ENCODE results near the gene TC2N. TPM values are rescaled to one million over a fixed set of nuclear protein-coding genes. Genes with fewer than 3 reads are reported as not detected.
A peak's percentile ranks its signal among the peaks of the same experiment; 100 is the strongest.

The TC2N gene
- total RNA-seq, 1 donor from 2014 or later, result 46.1 TPM

GRCh38 chr14:91893669-91894068, 26.3 kb upstream of the TC2N start:
- FAIRE-seq, result no peak

GRCh38 chr14:91893007-91893406, 25.7 kb upstream of the TC2N start:
- Histone ChIP-seq H3K4me3 (ENCODE audit: low read depth, low read length) (no peak overlapping the region), H3K27me3 (ENCODE audit: control insufficient read depth, insufficient read depth, low read length) (peaks cover 2% of the 10 kb centered on the region), H3K36me3 (ENCODE audit: control insufficient read depth, insufficient read depth, low read length) (no peaks in the 10 kb centered on the region)
- peak; percentile 45 for TF ChIP-seq CTCF (IDR thresholded peaks at IDR 0.05; ENCODE audit: insufficient read depth, low read length, severe bottlenecking)
- no peak for FAIRE-seq
- no peak for DNase-seq (ENCODE audit: low read depth)

More at GRCh38 chr14:91893669-91894068, 26.3 kb upstream of the TC2N start:
- TF ChIP-seq CTCF (IDR thresholded peaks at IDR 0.05; ENCODE audit: insufficient read depth, low read length, severe bottlenecking), result no peak
- peaks cover 2% of the 10 kb centered on the region for H3K27me3 ChIP-seq (ENCODE audit: control insufficient read depth, insufficient read depth, low read length)
- no peak overlapping the region for H3K4me3 ChIP-seq (ENCODE audit: low read depth, low read length)
- no peaks in the 10 kb centered on the region for H3K36me3 ChIP-seq (ENCODE audit: control insufficient read depth, insufficient read depth, low read length)
- DNase-seq (ENCODE audit: low read depth), result peak; percentile 30

GRCh38 chr14:91891721-91892220, 24.4 kb upstream of the TC2N start:
- H3K27me3 ChIP-seq (ENCODE audit: control insufficient read depth, insufficient read depth, low read length), result no peaks in the 10 kb centered on the region
- no peak for FAIRE-seq
- no peak for TF ChIP-seq CTCF (IDR thresholded peaks at IDR 0.05; ENCODE audit: insufficient read depth, low read length, severe bottlenecking)
- no peaks in the 10 kb centered on the region for H3K36me3 ChIP-seq (ENCODE audit: control insufficient read depth, insufficient read depth, low read length)
- DNase-seq (ENCODE audit: low read depth), result no peak
- no peak overlapping the region for H3K4me3 ChIP-seq (ENCODE audit: low read depth, low read length)

GRCh38 chr14:91891101-91891500, 23.8 kb upstream of the TC2N start:
- FAIRE-seq (no peak), DNase-seq (ENCODE audit: low read depth) (no peak)

GRCh38 chr14:91890291-91890749, 23.0 kb upstream of the TC2N start:
- DNase-seq (ENCODE audit: low read depth), result no peak
- no peak for FAIRE-seq
- TF ChIP-seq CTCF (IDR thresholded peaks at IDR 0.05; ENCODE audit: insufficient read depth, low read length, severe bottlenecking), result no peak
- no peaks in the 10 kb centered on the region for H3K27me3 ChIP-seq (ENCODE audit: control insufficient read depth, insufficient read depth, low read length)
- no peaks in the 10 kb centered on the region for H3K36me3 ChIP-seq (ENCODE audit: control insufficient read depth, insufficient read depth, low read length)
- H3K4me3 ChIP-seq (ENCODE audit: low read depth, low read length), result no peak overlapping the region

More at GRCh38 chr14:91891101-91891500, 23.8 kb upstream of the TC2N start:
- no peak overlapping the region for H3K4me3 ChIP-seq (ENCODE audit: low read depth, low read length)
- H3K27me3 ChIP-seq (ENCODE audit: control insufficient read depth, insufficient read depth, low read length), result no peaks in the 10 kb centered on the region
- TF ChIP-seq CTCF (IDR thresholded peaks at IDR 0.05; ENCODE audit: insufficient read depth, low read length, severe bottlenecking), result no peak
- no peaks in the 10 kb centered on the region for H3K36me3 ChIP-seq (ENCODE audit: control insufficient read depth, insufficient read depth, low read length)
